HEK293T (cell line): ENCODE data around the gene ERCC6L2.

Source experiments
- ARNT ChIP-seq: fragments of 450-650 bp; IDR thresholded peaks from 2 replicates; pipeline ENCODE4 v1.6.1; 2017; ENCODE audit warnings: mild to moderate bottlenecking
- BHLHE40 ChIP-seq: fragments of 450-650 bp; IDR thresholded peaks from 2 replicates; pipeline ENCODE4 v1.6.1; 2016; ENCODE audit warnings: mild to moderate bottlenecking, moderate library complexity, borderline replicate concordance
- CTBP1 ChIP-seq: fragments of 450-650 bp; IDR thresholded peaks from 2 replicates; pipeline ENCODE4 v1.6.1; 2016; ENCODE audit warnings: borderline replicate concordance
- FOXA1 ChIP-seq: fragments of 450-650 bp; IDR thresholded peaks from 2 replicates; pipeline ENCODE4 v1.6.1; 2016; ENCODE audit warnings: mild to moderate bottlenecking
- FOXK2 ChIP-seq: fragments of 450-650 bp; IDR thresholded peaks from 2 replicates; pipeline ENCODE4 v1.6.1; 2016; ENCODE audit warnings: mild to moderate bottlenecking
- FOXM1 ChIP-seq: fragments of 450-650 bp; IDR thresholded peaks from 2 replicates; pipeline ENCODE4 v1.6.1; 2017; ENCODE audit warnings: mild to moderate bottlenecking, borderline replicate concordance
- HDGF ChIP-seq: fragments of 450-650 bp; IDR thresholded peaks from 2 replicates; pipeline ENCODE4 v1.6.1; 2017; ENCODE audit warnings: antibody characterized with exemption, borderline replicate concordance
- L3MBTL2 ChIP-seq: fragments of 450-650 bp; conservative IDR thresholded peaks from 2 replicates; pipeline ENCODE4 v1.6.1; 2016; ENCODE audit warnings: mild to moderate bottlenecking
- LEF1 ChIP-seq: fragments of 450-650 bp; IDR thresholded peaks from 2 replicates; pipeline ENCODE4 v1.6.1; 2017; ENCODE audit warnings: mild to moderate bottlenecking, borderline replicate concordance
- NFRKB ChIP-seq: fragments of 450-650 bp; IDR thresholded peaks from 2 replicates; pipeline ENCODE4 v1.6.1; 2016; ENCODE audit warnings: mild to moderate bottlenecking, moderate library complexity
- PKNOX1 ChIP-seq: fragments of 450-650 bp; IDR thresholded peaks from 2 replicates; pipeline ENCODE4 v1.6.1; 2016
- SP1 ChIP-seq: fragments of 450-650 bp; IDR thresholded peaks from 2 replicates; pipeline ENCODE4 v1.6.1; 2017
- SUZ12 ChIP-seq: fragments of 450-650 bp; IDR thresholded peaks from 2 replicates; pipeline ENCODE4 v1.6.1; 2016; ENCODE audit warnings: mild to moderate bottlenecking
- TARDBP ChIP-seq: fragments of 450-650 bp; IDR thresholded peaks from 2 replicates; pipeline ENCODE4 v1.6.1; 2016

- TF ChIP-seq FOXK2, result no peak
- no peak for TF ChIP-seq CTBP1
- TF ChIP-seq FOXA1, result no peak
- TF ChIP-seq PKNOX1, result no peak
- TF ChIP-seq ARNT, result no peak
- TF ChIP-seq BHLHE40, result no peak
- TF ChIP-seq L3MBTL2, result no peak
- no peak for TF ChIP-seq TARDBP
- TF ChIP-seq SUZ12, result no peak
- TF ChIP-seq FOXM1, result no peak
- no peak for TF ChIP-seq LEF1
- no peak for TF ChIP-seq NFRKB
- TF ChIP-seq SP1, result no peak
- no peak for TF ChIP-seq HDGF
These were observed 15.7 kb downstream of the ERCC6L2 start for GRCh38 chr9:95891067-95891671.
